ENCODE data around the gene IQGAP3.

IQGAP3 gene

GRCh38 chr1:156551066-156551643 is 21.2 kb downstream of the IQGAP3 start:
- Histone ChIP-seq H3K4me2 (ENCODE audit: low read length) (no peak overlapping the region), H2AFZ (ENCODE audit: low read depth, low read length) (no peak overlapping the region), H3K9ac (ENCODE audit: low read length) (no peak overlapping the region), H3K79me2 (ENCODE audit: low read length) (no peaks in the 10 kb centered on the region), H3K27me3 (ENCODE audit: low read depth, low read length) (no peaks in the 10 kb centered on the region), H3K36me3 (replicated peaks; ENCODE audit: low read depth, low read length) (no peaks in the 10 kb centered on the region), H3K4me3 (ENCODE audit: low read length) (no peak overlapping the region), H3K9me3 (ENCODE audit: insufficient read depth, low read length) (no peaks in the 10 kb centered on the region), H3K27ac (ENCODE audit: low read length) (no peak overlapping the region), H4K20me1 (ENCODE audit: insufficient read depth, low read length) (no peaks in the 10 kb centered on the region), H3K4me1 (ENCODE audit: low read length) (0 out of 2 replicates have a peak, but pooled peaks cover 3% of the 10 kb centered on the region)
- TF ChIP-seq EZH2phosphoT487 (IDR thresholded peaks at IDR 0.05; ENCODE audit: low read depth): no peak
- TF ChIP-seq CTCF (IDR thresholded peaks at IDR 0.05; ENCODE audit: low read depth, low read length): no peak

GRCh38 chr1:156550346-156550745 is 22.0 kb downstream of the IQGAP3 start:
- no peak overlapping the region for H3K4me3 ChIP-seq (ENCODE audit: low read length)
- no peak for TF ChIP-seq EZH2phosphoT487 (IDR thresholded peaks at IDR 0.05; ENCODE audit: low read depth)
- no peak for TF ChIP-seq CTCF (IDR thresholded peaks at IDR 0.05; ENCODE audit: low read depth, low read length)
- no peaks in the 10 kb centered on the region for H3K36me3 ChIP-seq (replicated peaks; ENCODE audit: low read depth, low read length)
- H3K9me3 ChIP-seq (ENCODE audit: insufficient read depth, low read length): no peaks in the 10 kb centered on the region
- H3K27me3 ChIP-seq (ENCODE audit: low read depth, low read length): no peaks in the 10 kb centered on the region
- H3K4me1 ChIP-seq (ENCODE audit: low read length): 0 out of 2 replicates have a peak, but pooled peaks cover 3% of the 10 kb centered on the region
- no peak overlapping the region for H2AFZ ChIP-seq (ENCODE audit: low read depth, low read length)
- H3K27ac ChIP-seq (ENCODE audit: low read length): no peak overlapping the region
- H4K20me1 ChIP-seq (ENCODE audit: insufficient read depth, low read length): no peaks in the 10 kb centered on the region
- no peaks in the 10 kb centered on the region for H3K79me2 ChIP-seq (ENCODE audit: low read length)
- no peak overlapping the region for H3K4me2 ChIP-seq (ENCODE audit: low read length)
- no peak overlapping the region for H3K9ac ChIP-seq (ENCODE audit: low read length)

GRCh38 chr1:156549831-156550230 is 22.5 kb downstream of the IQGAP3 start:
- Histone ChIP-seq H2AFZ (ENCODE audit: low read depth, low read length) (no peak overlapping the region), H3K79me2 (ENCODE audit: low read length) (no peaks in the 10 kb centered on the region), H3K4me2 (ENCODE audit: low read length) (no peak overlapping the region), H3K9me3 (ENCODE audit: insufficient read depth, low read length) (no peaks in the 10 kb centered on the region), H3K27ac (ENCODE audit: low read length) (no peak overlapping the region), H3K27me3 (ENCODE audit: low read depth, low read length) (no peaks in the 10 kb centered on the region), H3K4me1 (ENCODE audit: low read length) (0 out of 2 replicates have a peak, but pooled peaks cover 3% of the 10 kb centered on the region), H3K9ac (ENCODE audit: low read length) (no peak overlapping the region), H3K4me3 (ENCODE audit: low read length) (no peak overlapping the region), H3K36me3 (replicated peaks; ENCODE audit: low read depth, low read length) (no peaks in the 10 kb centered on the region), H4K20me1 (ENCODE audit: insufficient read depth, low read length) (no peaks in the 10 kb centered on the region)
- TF ChIP-seq CTCF (IDR thresholded peaks at IDR 0.05; ENCODE audit: low read depth, low read length) (no peak), EZH2phosphoT487 (IDR thresholded peaks at IDR 0.05; ENCODE audit: low read depth) (no peak)

GRCh38 chr1:156549390-156549789 is 23.0 kb downstream of the IQGAP3 start:
- TF ChIP-seq EZH2phosphoT487 (IDR thresholded peaks at IDR 0.05; ENCODE audit: low read depth) (no peak), CTCF (IDR thresholded peaks at IDR 0.05; ENCODE audit: low read depth, low read length) (no peak)
- H3K27ac ChIP-seq (ENCODE audit: low read length): no peak overlapping the region

More at GRCh38 chr1:156549390-156549789, 23.0 kb downstream of the IQGAP3 start:
- no peaks in the 10 kb centered on the region for H3K27me3 ChIP-seq (ENCODE audit: low read depth, low read length)
- H3K4me2 ChIP-seq (ENCODE audit: low read length): no peak overlapping the region
- no peak overlapping the region for H2AFZ ChIP-seq (ENCODE audit: low read depth, low read length)
- H3K79me2 ChIP-seq (ENCODE audit: low read length): no peaks in the 10 kb centered on the region
- H3K36me3 ChIP-seq (replicated peaks; ENCODE audit: low read depth, low read length): no peaks in the 10 kb centered on the region
- H3K9me3 ChIP-seq (ENCODE audit: insufficient read depth, low read length): no peaks in the 10 kb centered on the region
- H4K20me1 ChIP-seq (ENCODE audit: insufficient read depth, low read length): no peaks in the 10 kb centered on the region
- H3K4me1 ChIP-seq (ENCODE audit: low read length): 0 out of 2 replicates have a peak, but pooled peaks cover 3% of the 10 kb centered on the region
- H3K4me3 ChIP-seq (ENCODE audit: low read length): no peak overlapping the region
- H3K9ac ChIP-seq (ENCODE audit: low read length): no peak overlapping the region
